Cerebellar cortex (tissue), 1 donor: Measurements from ENCODE around the gene NOC4L.

Source experiments
- DNase-seq: peaks from one replicate; pipeline ENCODE4 v3.0.0-alpha.2; 2015; ENCODE audit warnings: low spot score

Gene NOC4L

GRCh38 chr12:132197581-132198354 lies 53.5 kb downstream of the NOC4L start:
- no peak for DNase-seq

- no peak for DNase-seq
Observed at GRCh38 chr12:132199101-132199500, 54.8 kb downstream of the NOC4L start.

- DNase-seq = no peak
Observed at GRCh38 chr12:132199526-132200319, 55.5 kb downstream of the NOC4L start.

GRCh38 chr12:132200800-132201199 lies 56.5 kb downstream of the NOC4L start:
- no peak for DNase-seq

- DNase-seq = no peak
Observed at GRCh38 chr12:132201391-132202120, 57.3 kb downstream of the NOC4L start.
